NCI-H345 treated with DMSO at 0.1 percent for 48 hours (cell line): Measurements from ENCODE around the gene PDGFRB.

ENCODE experiments used
- DNase-seq: peaks from one replicate; lab custom pipeline; 2025; ENCODE audit not compliant: unreplicated experiment; lab: John Stamatoyannopoulos, UW

PDGFRB gene

GRCh38 chr5:150118561-150119229 is 37.0 kb downstream of the PDGFRB start:
- DNase-seq, result no peak

GRCh38 chr5:150117945-150118560 is 37.6 kb downstream of the PDGFRB start:
- no peak for DNase-seq

GRCh38 chr5:150116667-150117400 is 38.8 kb downstream of the PDGFRB start:
- DNase-seq, result no peak

- no peak for DNase-seq
These were observed 40.8 kb downstream of the PDGFRB start for GRCh38 chr5:150114773-150115408.

GRCh38 chr5:150114102-150114641 is 41.5 kb downstream of the PDGFRB start:
- no peak for DNase-seq

GRCh38 chr5:150113047-150113744 is 42.4 kb downstream of the PDGFRB start:
- DNase-seq, result no peak

GRCh38 chr5:150112201-150113046 is 43.2 kb downstream of the PDGFRB start:
- DNase-seq, result no peak

- DNase-seq, result no peak
These were observed 44.5 kb downstream of the PDGFRB start for GRCh38 chr5:150111122-150111521.

GRCh38 chr5:150109921-150110320 is 45.7 kb downstream of the PDGFRB start:
- DNase-seq, result no peak

- no peak for DNase-seq
These were observed 46.7 kb downstream of the PDGFRB start for GRCh38 chr5:150108711-150109514.

- DNase-seq, result no peak
These were observed 47.7 kb downstream of the PDGFRB start for GRCh38 chr5:150107909-150108447.

- DNase-seq, result peak; percentile 9
These were observed 48.8 kb downstream of the PDGFRB start for GRCh38 chr5:150106674-150107426.

GRCh38 chr5:150105928-150106615 is 49.6 kb downstream of the PDGFRB start:
- DNase-seq, result no peak

GRCh38 chr5:150104550-150104870 is 51.1 kb downstream of the PDGFRB start:
- no peak for DNase-seq

GRCh38 chr5:150103678-150104549 is 51.7 kb downstream of the PDGFRB start:
- DNase-seq, result no peak

- DNase-seq, result no peak
These were observed 54.6 kb downstream of the PDGFRB start for GRCh38 chr5:150101023-150101422.

GRCh38 chr5:150097152-150097551 is 58.5 kb downstream of the PDGFRB start:
- DNase-seq, result no peak
